Gastroesophageal sphincter (tissue), 4 donors: ENCODE measurements around the gene PARL. TPM values are rescaled to one million over a fixed set of nuclear protein-coding genes. Genes with fewer than 3 reads are reported as not detected.
A peak's percentile ranks its signal among the peaks of the same experiment; 100 is the strongest.

Source experiments
- ATAC-seq: fragments of 150-250 bp; one replicate; pipeline ENCODE4 v1.9.1; 2016; ENCODE audit warnings: mild to moderate bottlenecking, moderate library complexity
- H3K27ac ChIP-seq, 4 donors: fragments of 200-600 bp; sonication (generic) in 3 of 4; 1 replicate in 3 of 4; 2 replicates in 1 of 4; pipeline ENCODE4 v1.5.1; 2016 to 2019
- H3K27me3 ChIP-seq: fragments of 200-600 bp; sonication (generic); one replicate; pipeline ENCODE4 v1.5.1; 2019
- H3K36me3 ChIP-seq, 2 donors: fragments of 200-600 bp; sonication (generic); one replicate each; pipeline ENCODE4 v1.5.1; 2019; ENCODE audit warnings: control low read depth in 1 of 2
- H3K4me1 ChIP-seq, 3 donors: fragments of 200-600 bp; sonication (generic); 1 replicate in 2 of 3; 2 replicates in 1 of 3; pipeline ENCODE4 v1.5.1; 2016 to 2019; ENCODE audit warnings: control low read depth in 2 of 3
- H3K4me3 ChIP-seq, 2 donors: fragments of 200-600 bp; sonication (generic); one replicate each; pipeline ENCODE4 v1.5.1; 2019; ENCODE audit warnings: mild to moderate bottlenecking in 1 of 2, moderate library complexity in 1 of 2
- H3K9me3 ChIP-seq, 3 donors: fragments of 200-600 bp; sonication (generic); one replicate each; pipeline ENCODE4 v1.5.1; 2017 to 2019; ENCODE audit warnings: control low read depth in 2 of 3
- EP300 ChIP-seq: sonication (generic); formaldehyde crosslinking; IDR thresholded peaks from one replicate; pipeline ENCODE4 v1.6.1; 2017; ENCODE audit warnings: antibody characterized with exemption, mild to moderate bottlenecking
- POLR2A ChIP-seq, 2 donors: fragments of 450-650 bp; IDR thresholded peaks; one replicate each; pipeline ENCODE4 v1.6.1; 2017; ENCODE audit warnings: antibody characterized with exemption in 2 of 2, mild to moderate bottlenecking in 2 of 2, moderate library complexity in 1 of 2
- POLR2AphosphoS5 ChIP-seq: sonication (generic); formaldehyde crosslinking; IDR thresholded peaks from one replicate; pipeline ENCODE4 v1.6.1; 2017; ENCODE audit warnings: antibody characterized with exemption
- WGBS, 2 donors: methylation state at CpG; one replicate each; pipeline ENCODE4 v1.1.5; 2018; ENCODE audit warnings: low coverage in 1 of 2; 5-methylcytosine and 5-hydroxymethylcytosine counted together
- total RNA-seq, 4 donors: library from RNA; depleted of rRNA; stranded (reverse); fragments of >200 nt; gene quantifications; one replicate each; pipeline ENCODE4 v1.1.0, GENCODE V29; 2016
- TF ChIP-seq, protein P1 (sequence below), 4 experiments: fragments of 200-600 bp in 2 of 4; fragments of 450-650 bp in 2 of 4; sonication (generic) in 1 of 4; IDR thresholded peaks; one replicate each; pipeline ENCODE4 v1.5.1; 2017 to 2019; ENCODE audit warnings: antibody characterized with exemption in 4 of 4, mild to moderate bottlenecking in 2 of 4, moderate library complexity in 2 of 4

The PARL gene
- total RNA-seq, 4 donors from 2014 or later = 40.6 to 55.7 (median 54.7) TPM

DNA sequence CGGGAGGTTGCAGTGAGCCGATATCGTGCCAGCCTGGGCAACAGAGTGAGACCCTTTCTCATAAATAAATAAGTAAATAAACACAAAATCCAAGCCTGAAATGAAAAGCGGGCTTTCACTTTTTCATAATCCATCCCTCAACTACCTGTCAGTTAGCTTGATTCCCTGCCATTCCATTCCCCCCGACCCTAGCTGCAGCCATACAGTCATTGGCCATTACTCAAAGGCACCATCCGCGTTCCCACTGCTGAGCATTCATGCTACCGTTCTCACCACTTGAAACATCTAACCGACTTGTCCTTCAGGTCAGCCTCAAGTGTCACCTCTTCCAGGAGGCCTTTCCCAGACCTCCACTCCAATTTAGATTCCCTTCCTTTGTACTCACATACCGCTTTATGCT is 1.1 kb upstream of the PARL start:
- no peaks in the 10 kb centered on the region for H3K27me3 ChIP-seq
- peaks cover 3 to 35% (median 7%) of the 10 kb centered on the region in 3 donors for H3K4me1 ChIP-seq
- H3K9me3 ChIP-seq = no peaks in the 10 kb centered on the region
- no peak overlapping the region for H3K27ac ChIP-seq
- H3K4me3 ChIP-seq = peak overlapping the region in 1 of 2 donors; percentile 96
- no peak for ATAC-seq
- 94% methylated on average over 8 to 10 of the region's 10 CpGs for WGBS, 2 donors
- no peak for TF ChIP-seq EP300
- TF ChIP-seq, protein P1, sequence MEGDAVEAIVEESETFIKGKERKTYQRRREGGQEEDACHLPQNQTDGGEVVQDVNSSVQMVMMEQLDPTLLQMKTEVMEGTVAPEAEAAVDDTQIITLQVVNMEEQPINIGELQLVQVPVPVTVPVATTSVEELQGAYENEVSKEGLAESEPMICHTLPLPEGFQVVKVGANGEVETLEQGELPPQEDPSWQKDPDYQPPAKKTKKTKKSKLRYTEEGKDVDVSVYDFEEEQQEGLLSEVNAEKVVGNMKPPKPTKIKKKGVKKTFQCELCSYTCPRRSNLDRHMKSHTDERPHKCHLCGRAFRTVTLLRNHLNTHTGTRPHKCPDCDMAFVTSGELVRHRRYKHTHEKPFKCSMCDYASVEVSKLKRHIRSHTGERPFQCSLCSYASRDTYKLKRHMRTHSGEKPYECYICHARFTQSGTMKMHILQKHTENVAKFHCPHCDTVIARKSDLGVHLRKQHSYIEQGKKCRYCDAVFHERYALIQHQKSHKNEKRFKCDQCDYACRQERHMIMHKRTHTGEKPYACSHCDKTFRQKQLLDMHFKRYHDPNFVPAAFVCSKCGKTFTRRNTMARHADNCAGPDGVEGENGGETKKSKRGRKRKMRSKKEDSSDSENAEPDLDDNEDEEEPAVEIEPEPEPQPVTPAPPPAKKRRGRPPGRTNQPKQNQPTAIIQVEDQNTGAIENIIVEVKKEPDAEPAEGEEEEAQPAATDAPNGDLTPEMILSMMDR (IDR thresholded peaks at IDR 0.05) = no peak
- TF ChIP-seq POLR2A (IDR thresholded peaks at IDR 0.05) = no peak
- TF ChIP-seq POLR2AphosphoS5 = no peak
- H3K36me3 ChIP-seq = no peaks in the 10 kb centered on the region

DNA sequence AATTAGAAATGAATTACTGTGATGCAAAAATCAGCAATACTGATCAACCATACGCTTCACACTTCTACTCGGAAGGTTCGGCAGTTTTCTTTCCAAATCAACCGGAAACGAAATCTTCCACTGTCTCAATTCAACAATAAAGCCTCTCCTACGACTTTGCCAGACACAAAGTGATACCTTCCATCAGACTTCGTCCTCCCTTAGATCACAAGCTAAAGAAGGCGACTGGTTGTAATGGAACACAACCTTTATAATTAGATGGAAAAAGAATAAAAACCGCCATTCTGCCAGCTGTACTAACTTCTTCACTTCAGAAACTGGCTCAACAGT is 618 bp downstream of the PARL start:
- ATAC-seq = no peak
- no peaks in the 10 kb centered on the region for H3K36me3 ChIP-seq
- TF ChIP-seq, protein P1 (IDR thresholded peaks at IDR 0.05) = no peak
- TF ChIP-seq POLR2AphosphoS5 (no peak), EP300 (no peak), POLR2A (IDR thresholded peaks at IDR 0.05) (no peak)
- peak overlapping the region; percentile 87 to 96 for H3K4me3 ChIP-seq
- 1 to 7% methylated on average over 9 of the region's 9 CpGs for WGBS, 2 donors
- peaks cover 3 to 41% (median 7%) of the 10 kb centered on the region in 3 donors for H3K4me1 ChIP-seq
- no peaks in the 10 kb centered on the region for H3K27me3 ChIP-seq
- peak overlapping the region; percentile 6 to 87 (median 83) for H3K27ac ChIP-seq
- H3K9me3 ChIP-seq = no peaks in the 10 kb centered on the region

DNA sequence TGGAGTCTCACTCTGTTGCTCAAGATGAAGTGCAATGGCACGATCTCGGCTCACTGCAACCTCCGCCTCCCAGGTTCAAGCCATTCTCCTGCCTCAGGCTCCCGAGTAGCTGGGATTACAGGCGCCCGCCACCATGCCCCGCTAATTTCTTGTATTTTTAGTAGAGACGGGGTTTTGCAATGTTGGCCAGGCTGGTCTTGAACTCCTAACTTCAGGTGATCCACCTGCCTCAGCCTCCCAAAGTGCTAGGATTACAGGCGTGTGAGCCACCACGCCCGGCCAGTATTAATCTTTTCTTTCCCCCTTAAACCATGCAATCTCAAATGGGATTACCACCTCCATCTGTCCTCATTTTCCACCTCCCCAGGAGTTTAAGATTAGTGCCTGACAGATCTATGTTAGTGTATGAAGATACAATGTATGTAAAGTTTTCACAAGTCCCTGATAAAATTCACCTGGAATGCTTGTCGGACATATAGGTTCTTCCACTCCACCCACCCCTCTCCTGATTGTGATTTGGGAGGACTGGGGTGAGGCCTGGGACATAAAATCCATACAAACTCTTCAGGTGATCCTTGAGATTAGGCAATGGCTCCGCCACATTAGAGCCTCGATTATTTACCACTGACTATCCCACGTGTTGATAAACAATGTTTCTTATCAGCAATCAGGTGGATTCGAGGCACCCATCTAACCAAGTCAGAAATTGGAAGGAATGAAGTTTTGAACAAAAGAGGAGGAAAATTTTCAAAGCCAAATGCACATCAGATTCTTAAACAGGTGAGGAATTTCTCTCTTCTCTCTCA is 1.2 kb downstream of the PARL start:
- no peak for TF ChIP-seq EP300
- TF ChIP-seq POLR2AphosphoS5 = no peak
- TF ChIP-seq, protein P1 (IDR thresholded peaks at IDR 0.05) = no peak
- TF ChIP-seq POLR2A (IDR thresholded peaks at IDR 0.05) = no peak
- Histone ChIP-seq H3K4me3 (peak overlapping the region; percentile 87 to 96), H3K36me3 (no peaks in the 10 kb centered on the region), H3K27me3 (no peaks in the 10 kb centered on the region), H3K9me3 (no peaks in the 10 kb centered on the region), H3K4me1 (peaks cover 3 to 41% (median 7%) of the 10 kb centered on the region in 3 donors), H3K27ac (peak overlapping the region in 1 of 4 donors; percentile 87)
- ATAC-seq = no peak
- WGBS, 2 donors = 56 to 79% methylated on average over 9 to 11 of the region's 16 CpGs

DNA sequence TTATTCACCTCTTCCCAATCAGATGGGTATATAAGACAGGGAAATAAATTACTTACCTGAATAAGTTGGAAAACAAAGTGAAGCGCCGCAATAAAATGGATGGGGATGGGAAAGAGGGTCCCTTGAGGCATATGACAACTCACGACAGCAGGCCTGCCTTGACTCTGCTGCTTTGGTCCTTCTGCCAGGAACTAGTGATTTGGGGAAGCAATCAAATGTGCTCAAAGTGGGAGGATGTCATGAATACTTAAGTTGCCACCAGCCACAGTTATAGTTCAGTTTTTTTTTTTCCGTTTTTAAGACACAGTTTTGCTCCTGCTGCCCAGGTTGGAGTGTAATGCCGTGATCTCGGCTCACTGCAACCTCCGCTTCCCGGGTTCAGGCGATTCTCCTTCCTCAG is 4.6 kb downstream of the PARL start:
- no peak overlapping the region for H3K27ac ChIP-seq
- no peaks in the 10 kb centered on the region for H3K27me3 ChIP-seq
- no peaks in the 10 kb centered on the region for H3K9me3 ChIP-seq
- TF ChIP-seq POLR2AphosphoS5 = no peak
- no peak for TF ChIP-seq EP300
- TF ChIP-seq POLR2A (IDR thresholded peaks at IDR 0.05) = no peak
- TF ChIP-seq, protein P1 (IDR thresholded peaks at IDR 0.05) = no peak
- H3K4me3 ChIP-seq = no peak overlapping the region
- WGBS, 2 donors = 74 to 87% methylated on average over 3 to 9 of the region's 9 CpGs
- H3K4me1 ChIP-seq = peaks cover 3 to 44% (median 7%) of the 10 kb centered on the region in 3 donors
- peaks cover 0 to 16% of the 10 kb centered on the region in 2 donors for H3K36me3 ChIP-seq
- no peak for ATAC-seq

DNA sequence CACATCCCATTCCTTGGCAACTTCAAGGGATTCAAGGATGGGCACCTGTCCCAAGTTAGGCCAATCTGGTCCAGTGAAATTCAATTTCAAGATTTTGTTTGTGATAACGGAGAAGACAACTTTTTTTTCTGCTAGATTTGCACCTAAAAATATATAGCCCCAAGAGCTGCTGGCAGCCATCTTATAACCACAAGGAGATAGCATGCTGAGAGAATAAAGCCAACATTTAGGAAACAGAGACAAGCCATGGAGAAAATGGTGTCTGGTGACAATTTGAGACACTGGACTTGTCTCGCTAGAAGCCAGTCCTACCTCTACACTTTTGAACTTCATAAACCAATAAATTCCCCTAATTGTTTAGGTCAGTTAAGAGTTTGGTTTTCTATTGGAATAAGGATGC is 5.4 kb downstream of the PARL start:
- no peak overlapping the region for H3K27ac ChIP-seq
- no peak for TF ChIP-seq EP300
- TF ChIP-seq, protein P1 (IDR thresholded peaks at IDR 0.05) = no peak
- TF ChIP-seq POLR2A (IDR thresholded peaks at IDR 0.05) = no peak
- no peak for TF ChIP-seq POLR2AphosphoS5
- no peak for ATAC-seq
- H3K4me3 ChIP-seq = no peak overlapping the region
- H3K36me3 ChIP-seq = peaks cover 0 to 16% of the 10 kb centered on the region in 2 donors
- no peaks in the 10 kb centered on the region for H3K9me3 ChIP-seq
- H3K27me3 ChIP-seq = no peaks in the 10 kb centered on the region
- H3K4me1 ChIP-seq = peaks cover 3 to 42% (median 7%) of the 10 kb centered on the region in 3 donors
- 78 to 96% methylated on average over 2 of the region's 2 CpGs for WGBS, 2 donors
